Embryonic facial prominence (tissue), 1 donor: ENCODE measurements around the gene TLCD1.
A peak's percentile ranks its signal among the peaks of the same experiment; 100 is the strongest.

Experiments used
- DNase-seq: peaks from one replicate; pipeline ENCODE4 v3.0.0-alpha.2; 2016; ENCODE audit errors: extremely low spot score

The TLCD1 gene

GRCh38 chr17:28712705-28713415, 13.2 kb downstream of the TLCD1 start:
- no peak for DNase-seq

- DNase-seq, result no peak
Measured at GRCh38 chr17:28712032-28712704, 13.9 kb downstream of the TLCD1 start.

GRCh38 chr17:28711723-28712031, 14.4 kb downstream of the TLCD1 start, which contains the start of gene PROCA1:
Gene PROCA1, minus strand, starts transcription at chr17:28711888. Its CDS starts 228 bp downstream, at chr17:28711660.
- no peak for DNase-seq

GRCh38 chr17:28710861-28711722, 14.9 kb downstream of the TLCD1 start:
- peak; percentile 88 for DNase-seq

- no peak for DNase-seq
Measured at GRCh38 chr17:28707339-28707720, 18.7 kb downstream of the TLCD1 start.

GRCh38 chr17:28706471-28707338, 19.3 kb downstream of the TLCD1 start:
- DNase-seq, result no peak

GRCh38 chr17:28705728-28706334, 20.2 kb downstream of the TLCD1 start:
- DNase-seq, result no peak

- no peak for DNase-seq
Measured at GRCh38 chr17:28705074-28705659, 20.9 kb downstream of the TLCD1 start.

GRCh38 chr17:28704219-28704858, 21.7 kb downstream of the TLCD1 start:
- DNase-seq, result no peak

- DNase-seq, result no peak
Measured at GRCh38 chr17:28703552-28704218, 22.3 kb downstream of the TLCD1 start.

GRCh38 chr17:28702752-28703150, 23.3 kb downstream of the TLCD1 start:
- DNase-seq, result no peak

GRCh38 chr17:28702026-28702751, 23.8 kb downstream of the TLCD1 start:
- DNase-seq, result no peak

GRCh38 chr17:28700830-28701492, 25.1 kb downstream of the TLCD1 start:
- DNase-seq, result no peak

GRCh38 chr17:28700278-28700677, 25.8 kb downstream of the TLCD1 start:
- no peak for DNase-seq

GRCh38 chr17:28698253-28698941, 27.6 kb downstream of the TLCD1 start:
- no peak for DNase-seq

GRCh38 chr17:28693869-28694268, 32.2 kb downstream of the TLCD1 start:
- DNase-seq, result no peak

- no peak for DNase-seq
Measured at GRCh38 chr17:28689011-28689410, 37.0 kb downstream of the TLCD1 start.

GRCh38 chr17:28688481-28688880, 37.6 kb downstream of the TLCD1 start:
- no peak for DNase-seq
